PC-9 (cell line): ENCODE data around the gene PRR19. TPM values are rescaled to one million over a fixed set of nuclear protein-coding genes. Genes with fewer than 3 reads are reported as not detected.
"Not testable (repeated sequence)": the region's sequence is repeated elsewhere in the genome, so short reads cannot be mapped to it uniquely, and the experiment has no call there.

Experiments
- BruUV-seq: library from RNA; stranded (reverse); fragments of 400-500 nt; replicated peaks from 2 replicates; lab custom pipeline; 2021; lab: Mats Ljungman, UMichigan
- CTCF ChIA-PET: fragments of 300-600 bp; sonication (Branson Sonifier 250); formaldehyde crosslinking; loops from one replicate; lab custom pipeline; 2022; ENCODE audit warnings: antibody characterized with exemption; lab: Charles Lee
- POLR2A ChIA-PET: fragments of 300-600 bp; sonication (Branson Sonifier 250); formaldehyde crosslinking; loops from one replicate; lab custom pipeline; 2022; ENCODE audit warnings: antibody characterized with exemption; ENCODE audit not compliant: unreplicated experiment; lab: Charles Lee
- DNase-seq, 2 experiments: peaks; one replicate each; pipeline versions ENCODE4 v3.0.0 to v3.0.0-alpha.2; 2015 to 2022; ENCODE audit warnings: mixed read lengths in 1 of 2
- H2AFZ ChIP-seq: fragments of 200-600 bp; sonication (generic); 2 replicates; pipeline ENCODE4 v1.8.1; 2017; ENCODE audit warnings: antibody characterized with exemption
- H3F3A ChIP-seq: fragments of 200-600 bp; sonication (generic); 2 replicates; pipeline ENCODE4 v1.8.1; 2017; ENCODE audit warnings: antibody characterized with exemption, mild to moderate bottlenecking, low read depth; ENCODE audit not compliant: insufficient read depth
- H3K27ac ChIP-seq: fragments of 200-600 bp; sonication (generic); 2 replicates; pipeline ENCODE4 v1.6.1; 2016; ENCODE audit warnings: mixed run types
- H3K27me3 ChIP-seq: fragments of 200-600 bp; sonication (generic); 2 replicates; pipeline ENCODE4 v1.6.1; 2016; ENCODE audit warnings: low read depth, mixed run types; ENCODE audit not compliant: insufficient read depth
- H3K36me3 ChIP-seq: fragments of 200-600 bp; sonication (generic); 2 replicates; pipeline ENCODE4 v1.6.1; 2016; ENCODE audit warnings: low read depth, mixed run types
- H3K4me1 ChIP-seq: fragments of 200-600 bp; sonication (generic); replicated peaks from 2 replicates; pipeline ENCODE4 v1.6.1; 2016; ENCODE audit warnings: mixed run types; ENCODE audit not compliant: insufficient read depth
- H3K4me2 ChIP-seq: fragments of 200-600 bp; sonication (generic); 2 replicates; pipeline ENCODE4 v1.6.1; 2017; ENCODE audit warnings: mixed run types
- H3K4me3 ChIP-seq: fragments of 200-600 bp; sonication (generic); 2 replicates; pipeline ENCODE4 v1.6.1; 2016; ENCODE audit warnings: mixed run types
- H3K79me2 ChIP-seq: fragments of 200-600 bp; sonication (generic); 2 replicates; pipeline ENCODE4 v1.6.1; 2017; ENCODE audit warnings: low read depth, mixed run types
- H3K9me2 ChIP-seq: fragments of 200-600 bp; sonication (generic); 2 replicates; pipeline ENCODE4 v1.8.1; 2017; ENCODE audit warnings: mild to moderate bottlenecking; ENCODE audit not compliant: insufficient read depth
- H3K9me3 ChIP-seq: fragments of 200-600 bp; sonication (generic); 2 replicates; pipeline ENCODE4 v1.8.1; 2016; ENCODE audit warnings: low read depth; ENCODE audit not compliant: insufficient read depth
- H4K20me1 ChIP-seq: fragments of 200-600 bp; sonication (generic); 2 replicates; pipeline ENCODE4 v1.8.1; 2017; ENCODE audit not compliant: insufficient read depth
- CTCF ChIP-seq: fragments of 200-600 bp; sonication (generic); conservative IDR thresholded peaks from 2 replicates; pipeline ENCODE4 v1.6.1; 2017; ENCODE audit warnings: mixed run types, antibody characterized with exemption, mild to moderate bottlenecking, moderate library complexity
- EZH2 ChIP-seq: fragments of 200-600 bp; sonication (generic); IDR thresholded peaks from 2 replicates; pipeline ENCODE4 v1.8.0; 2017; ENCODE audit warnings: antibody characterized with exemption, low read depth
- intact Hi-C: fragments of 100-400 bp; cut with micrococcal nuclease; formaldehyde crosslinking; loops from one replicate; pipeline ENCODE4 v1.10.0; 2022; ENCODE audit not compliant: unreplicated experiment
- total RNA-seq: library from RNA; stranded (reverse); gene quantifications from 2 replicates; pipeline ENCODE4 v1.2.3, GENCODE V29; 2021

The PRR19 gene
- total RNA-seq, 1 experiment from 2014 or later: 0.85 TPM

- ChIA-PET CTCF (interaction anchor here (1.0 kb wide), 1 partner anchor 25 kb away, joined by 3 read pairs; no protein-coding TSS in a partner anchor), POLR2A (interaction anchor here (0.6 kb wide), 1 partner anchor 10 kb away, joined by 3 read pairs; no protein-coding TSS in a partner anchor)
- Histone ChIP-seq H3K4me1 (peaks cover 13% of the 10 kb centered on the region), H3K36me3 (no peaks in the 10 kb centered on the region), H3K27ac (0 out of 2 replicates have a peak within 1 kb of the TSS, but pooled peaks have one; percentile 13), H3K4me2 (peak within 1 kb of the TSS; percentile 95), H2AFZ (peak within 1 kb of the TSS; percentile 87), H3F3A (peaks cover 18% of the 10 kb centered on the region), H3K9me2 (no peaks in the 10 kb centered on the region), H3K79me2 (peaks cover 35% of the 10 kb centered on the region), H3K27me3 (no peaks in the 10 kb centered on the region), H4K20me1 (peaks cover 9% of the 10 kb centered on the region; the same call in 1 of the 2 replicates), H3K4me3 (peak within 1 kb of the TSS; percentile 98), H3K9me3 (no peaks in the 10 kb centered on the region)
- no TSS peak for BruUV-seq
- TF ChIP-seq CTCF (no peak), EZH2 (no peak)
- DNase-seq: peak; percentile 71 to 93
- intact Hi-C loops: loop anchor here (1.0 kb wide), 1 partner anchor 13 kb away; no protein-coding TSS in a partner anchor
Observed at GRCh38 chr19:42254850-42255765, 46.8 kb upstream of the PRR19 start, which contains the start of gene ERF. ERF (minus strand) TSS chr19:42255128; CDS start chr19:42254999, 129 bp downstream.

- Histone ChIP-seq H3K79me2 (peaks cover 31% of the 10 kb centered on the region), H3K4me3 (peak overlapping the region; percentile 98), H3F3A (peaks cover 18% of the 10 kb centered on the region), H3K9me3 (no peaks in the 10 kb centered on the region), H4K20me1 (no peaks in the 10 kb centered on the region), H3K27me3 (no peaks in the 10 kb centered on the region), H3K4me1 (peaks cover 13% of the 10 kb centered on the region), H3K36me3 (no peaks in the 10 kb centered on the region), H3K4me2 (peak overlapping the region; percentile 95), H3K9me2 (no peaks in the 10 kb centered on the region), H2AFZ (peak overlapping the region; percentile 87), H3K27ac (no peak overlapping the region)
- POLR2A ChIA-PET: interaction anchor here (0.7 kb wide), 1 partner anchor 13 kb away, joined by 7 read pairs; no protein-coding TSS in a partner anchor
- TSS peak; percentile 47 for BruUV-seq
- DNase-seq: peak in 1 of 2 experiments; percentile 41
- intact Hi-C loops: loop anchor here (1.0 kb wide), 1 partner anchor 12 kb away; no protein-coding TSS in a partner anchor
- TF ChIP-seq EZH2: no peak
- no peak for TF ChIP-seq CTCF
- CTCF ChIA-PET: interaction anchor here (0.7 to 1.0 kb wide), 2 partner anchors 24 to 1565 kb away, joined by 3 to 5 read pairs; no protein-coding TSS in a partner anchor
Observed at GRCh38 chr19:42255766-42256745, 45.9 kb upstream of the PRR19 start.

- Histone ChIP-seq H3K79me2 (peaks cover 17% of the 10 kb centered on the region), H3F3A (peaks cover 18% of the 10 kb centered on the region)
- H3K9me3 ChIP-seq, H3K36me3 ChIP-seq, intact Hi-C loops, H4K20me1 ChIP-seq, H3K9me2 ChIP-seq, H3K4me3 ChIP-seq, H3K4me2 ChIP-seq, H3K27me3 ChIP-seq, H3K4me1 ChIP-seq, H2AFZ ChIP-seq, H3K27ac ChIP-seq, DNase-seq, BruUV-seq: not testable (repeated sequence)
- ChIA-PET POLR2A (interaction anchor here (0.6 kb wide), 1 partner anchor 182 kb away, joined by 4 read pairs; no protein-coding TSS in a partner anchor), CTCF (interaction anchor here (0.7 kb wide), 1 partner anchor 310 kb away, joined by 10 read pairs; no protein-coding TSS in a partner anchor)
Observed at GRCh38 chr19:42257842-42258241, 44.1 kb upstream of the PRR19 start.
